DND-41 (cell line): ENCODE data around the gene EFCAB9.

Experiments
- ATAC-seq: fragments of 200-7000 bp; cut with Tn5 transposase; 3 replicates; pipeline ENCODE4 v1.9.1; 2021; ENCODE audit warnings: low read depth; ENCODE audit not compliant: insufficient read depth
- DNase-seq: peaks from one replicate; pipeline ENCODE4 v3.0.0-alpha.2; 2020
- H2AFZ ChIP-seq: 2 replicates; pipeline ENCODE4 v1.6.0; 2012; ENCODE audit warnings: low read depth, low read length
- H3K27ac ChIP-seq: 2 replicates; pipeline ENCODE4 v1.5.1; 2012; ENCODE audit warnings: low read length, inconsistent platforms
- H3K27me3 ChIP-seq: fragments of 200-600 bp; sonication (generic); 2 replicates; pipeline ENCODE4 v1.6.0; 2012; ENCODE audit warnings: low read length, mild to moderate bottlenecking, inconsistent platforms; ENCODE audit not compliant: insufficient read depth, poor library complexity
- H3K36me3 ChIP-seq: 2 replicates; pipeline ENCODE4 v1.5.1; 2012; ENCODE audit warnings: low read length, inconsistent platforms; ENCODE audit not compliant: insufficient read depth
- H3K4me1 ChIP-seq: 2 replicates; pipeline ENCODE4 v1.5.1; 2012; ENCODE audit warnings: mild to moderate bottlenecking, low read length; ENCODE audit not compliant: insufficient read depth
- H3K4me2 ChIP-seq: 2 replicates; pipeline ENCODE4 v1.6.0; 2012; ENCODE audit warnings: mild to moderate bottlenecking, moderate library complexity, low read length, inconsistent platforms; ENCODE audit not compliant: insufficient read depth
- H3K4me3 ChIP-seq, 2 experiments: fragments of 200-600 bp in 1 of 2; shearing (Covaris generic) in 1 of 2; 2 replicates each; pipeline ENCODE4 v1.5.1; 2012 to 2016; ENCODE audit warnings: inconsistent platforms in 2 of 2, low read length in 2 of 2, mild to moderate bottlenecking in 2 of 2, low read depth in 1 of 2, moderate library complexity in 1 of 2
- H3K79me2 ChIP-seq: 2 replicates; pipeline ENCODE4 v1.6.0; 2012; ENCODE audit warnings: low read length, inconsistent platforms; ENCODE audit not compliant: insufficient read depth
- H3K9ac ChIP-seq: 2 replicates; pipeline ENCODE4 v1.6.0; 2012; ENCODE audit warnings: low read depth, mild to moderate bottlenecking, inconsistent platforms, low read length, moderate library complexity
- H3K9me3 ChIP-seq: 2 replicates; pipeline ENCODE4 v1.5.1; 2012; ENCODE audit warnings: low read length, moderate library complexity, mild to moderate bottlenecking, inconsistent platforms; ENCODE audit not compliant: insufficient read depth, severe bottlenecking
- H4K20me1 ChIP-seq: 2 replicates; pipeline ENCODE4 v1.6.0; 2012; ENCODE audit warnings: low read length; ENCODE audit not compliant: insufficient read depth
- CTCF ChIP-seq: IDR thresholded peaks from 2 replicates; pipeline ENCODE4 v1.5.1; 2012; ENCODE audit warnings: borderline replicate concordance, low read length, moderate library complexity, mild to moderate bottlenecking; ENCODE audit not compliant: poor library complexity, severe bottlenecking; ENCODE audit errors: extremely low read depth
- EZH2 ChIP-seq: IDR thresholded peaks from 3 replicates; pipeline ENCODE4 v1.6.1; 2012; ENCODE audit warnings: borderline replicate concordance, low read depth, mild to moderate bottlenecking, moderate library complexity, low read length, inconsistent platforms; ENCODE audit not compliant: severe bottlenecking

The EFCAB9 gene

GRCh38 chr5:172235827-172236736, 42.1 kb downstream of the EFCAB9 start:
- Histone ChIP-seq H3K9ac (no peak overlapping the region), H3K4me3 (no peak overlapping the region), H2AFZ (no peak overlapping the region), H3K9me3 (no peaks in the 10 kb centered on the region), H4K20me1 (peaks cover 18% of the 10 kb centered on the region; the same call in 1 of the 2 replicates), H3K4me1 (peaks cover 21% of the 10 kb centered on the region), H3K79me2 (peaks cover 13% of the 10 kb centered on the region), H3K36me3 (peaks cover 29% of the 10 kb centered on the region), H3K27ac (no peak overlapping the region), H3K4me2 (no peak overlapping the region), H3K27me3 (no peaks in the 10 kb centered on the region)
- ATAC-seq: no peak
- DNase-seq: no peak
- TF ChIP-seq CTCF: no peak
- no peak for TF ChIP-seq EZH2

GRCh38 chr5:172238334-172238733, 44.4 kb downstream of the EFCAB9 start:
- no peaks in the 10 kb centered on the region for H3K9me3 ChIP-seq
- DNase-seq (no peak), ATAC-seq (peak; percentile 44; the same call in 1 of the 3 replicates)
- H3K9ac ChIP-seq: no peak overlapping the region
- peaks cover 21% of the 10 kb centered on the region for H3K4me1 ChIP-seq
- H3K4me3 ChIP-seq: no peak overlapping the region
- peaks cover 21% of the 10 kb centered on the region; the same call in 1 of the 2 replicates for H4K20me1 ChIP-seq
- no peak overlapping the region for H2AFZ ChIP-seq
- TF ChIP-seq CTCF (no peak), EZH2 (no peak)
- H3K36me3 ChIP-seq: peaks cover 10% of the 10 kb centered on the region; the same call in 1 of the 2 replicates
- no peaks in the 10 kb centered on the region for H3K27me3 ChIP-seq
- peaks cover 19% of the 10 kb centered on the region for H3K79me2 ChIP-seq
- no peak overlapping the region for H3K4me2 ChIP-seq
- no peak overlapping the region for H3K27ac ChIP-seq

- Histone ChIP-seq H2AFZ (no peak overlapping the region), H3K27ac (no peak overlapping the region), H3K27me3 (no peaks in the 10 kb centered on the region), H3K4me1 (peaks cover 14% of the 10 kb centered on the region), H4K20me1 (peaks cover 12% of the 10 kb centered on the region; the same call in 1 of the 2 replicates), H3K4me3 (no peak overlapping the region), H3K9me3 (no peaks in the 10 kb centered on the region), H3K79me2 (peaks cover 42% of the 10 kb centered on the region), H3K4me2 (no peak overlapping the region), H3K9ac (no peak overlapping the region), H3K36me3 (no peaks in the 10 kb centered on the region)
- ATAC-seq (no peak), DNase-seq (no peak)
- TF ChIP-seq EZH2 (no peak), CTCF (no peak)
Measured at GRCh38 chr5:172243302-172243701, 49.3 kb downstream of the EFCAB9 start.
